Testis (tissue), 3 donors: ENCODE results near the gene MTCP1. TPM values are rescaled to one million over a fixed set of nuclear protein-coding genes. Genes with fewer than 3 reads are reported as not detected.

Experiments used
- DNase-seq: peaks from one replicate; pipeline ENCODE4 v3.0.0-alpha.2; 2019
- H3K27ac ChIP-seq, 2 donors: fragments of 200-600 bp; sonication (generic); one replicate each; pipeline ENCODE4 v1.5.1; 2019
- H3K27me3 ChIP-seq: fragments of 200-600 bp; sonication (generic); one replicate; pipeline ENCODE4 v1.5.1; 2019
- H3K36me3 ChIP-seq: fragments of 200-600 bp; sonication (generic); one replicate; pipeline ENCODE4 v1.5.1; 2017; ENCODE audit warnings: low read depth; ENCODE audit errors: missing control alignments
- H3K4me1 ChIP-seq: fragments of 200-600 bp; sonication (generic); one replicate; pipeline ENCODE4 v1.5.1; 2019
- H3K4me3 ChIP-seq, 2 donors: fragments of 200-600 bp; sonication (generic); one replicate each; pipeline ENCODE4 v1.5.1; 2017 to 2019
- H3K9me3 ChIP-seq: fragments of 200-600 bp; sonication (generic); one replicate; pipeline ENCODE4 v1.5.1; 2017
- POLR2A ChIP-seq: fragments of 450-650 bp; IDR thresholded peaks from one replicate; pipeline ENCODE4 v1.6.1; 2017; ENCODE audit warnings: antibody characterized with exemption, mild to moderate bottlenecking, moderate library complexity
- WGBS, 2 donors: methylation state at CpG; one replicate each; pipeline ENCODE4 v1.1.5; 2018; 5-methylcytosine and 5-hydroxymethylcytosine counted together
- intact Hi-C: fragments of 100-400 bp; cut with DNase I; formaldehyde crosslinking; loops from one replicate; pipeline ENCODE4 v1.15.1; 2023; ENCODE audit warnings: low total_unique reads
- polyA plus RNA-seq: library from polyadenylated mRNA; stranded (reverse); fragments of 350-450 nt; fragmentation: Illumina TruSeq; extraction: RNeasy Lipid Tissue Mini Kit (QIAGEN cat#74804); gene quantifications from one replicate; pipeline ENCODE4 v1.2.3, GENCODE V29; 2014; ENCODE audit warnings: low read depth, low replicate concordance; ENCODE audit not compliant: insufficient read depth
- total RNA-seq, 2 donors: library from RNA; depleted of rRNA; stranded (reverse); fragments of >200 nt; gene quantifications; one replicate each; pipeline ENCODE4 v1.2.3, GENCODE V29; 2016
- TF ChIP-seq, protein P1 (sequence below), 3 experiments: fragments of 450-650 bp in 2 of 3; fragments of 200-600 bp in 1 of 3; sonication (generic) in 1 of 3; IDR thresholded peaks; one replicate each; pipeline ENCODE4 v1.5.1; 2016 to 2019; ENCODE audit warnings: antibody characterized with exemption in 3 of 3, mild to moderate bottlenecking in 2 of 3, moderate library complexity in 1 of 3

MTCP1 gene
- total and polyA plus RNA-seq, 3 donors from 2014 or later = 23.3 to 25.5 (median 25.0) TPM

DNA sequence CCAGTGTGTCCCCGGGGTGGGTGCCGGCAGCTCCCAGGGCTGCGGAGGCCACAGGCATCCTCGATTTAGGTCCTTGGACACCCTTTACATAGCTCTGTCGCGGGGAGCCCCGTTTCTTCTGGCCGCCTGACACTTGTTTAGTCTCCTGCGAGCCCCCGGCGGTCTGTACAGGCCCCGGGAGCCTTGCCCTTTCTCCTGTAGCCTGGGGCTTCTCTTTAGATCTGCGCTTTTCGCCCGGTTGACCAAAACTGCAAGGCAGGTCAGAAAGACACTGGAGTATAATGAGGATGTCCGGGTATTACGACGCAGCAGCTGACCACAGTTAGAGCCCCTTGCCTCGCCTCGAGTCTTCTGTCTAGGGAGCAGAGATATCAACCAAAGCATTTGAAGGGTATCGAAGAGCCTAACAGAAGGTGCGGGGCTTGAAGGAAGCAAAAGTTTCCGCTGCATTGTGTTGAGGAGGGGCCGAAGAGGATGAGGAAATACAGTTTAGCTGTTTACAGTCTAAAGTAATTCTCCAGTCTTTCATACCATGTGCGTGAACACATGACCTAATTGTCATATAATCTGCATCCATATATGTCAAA is 851 bp upstream of the MTCP1 start:
- no peak for TF ChIP-seq POLR2A
- TF ChIP-seq, protein P1, sequence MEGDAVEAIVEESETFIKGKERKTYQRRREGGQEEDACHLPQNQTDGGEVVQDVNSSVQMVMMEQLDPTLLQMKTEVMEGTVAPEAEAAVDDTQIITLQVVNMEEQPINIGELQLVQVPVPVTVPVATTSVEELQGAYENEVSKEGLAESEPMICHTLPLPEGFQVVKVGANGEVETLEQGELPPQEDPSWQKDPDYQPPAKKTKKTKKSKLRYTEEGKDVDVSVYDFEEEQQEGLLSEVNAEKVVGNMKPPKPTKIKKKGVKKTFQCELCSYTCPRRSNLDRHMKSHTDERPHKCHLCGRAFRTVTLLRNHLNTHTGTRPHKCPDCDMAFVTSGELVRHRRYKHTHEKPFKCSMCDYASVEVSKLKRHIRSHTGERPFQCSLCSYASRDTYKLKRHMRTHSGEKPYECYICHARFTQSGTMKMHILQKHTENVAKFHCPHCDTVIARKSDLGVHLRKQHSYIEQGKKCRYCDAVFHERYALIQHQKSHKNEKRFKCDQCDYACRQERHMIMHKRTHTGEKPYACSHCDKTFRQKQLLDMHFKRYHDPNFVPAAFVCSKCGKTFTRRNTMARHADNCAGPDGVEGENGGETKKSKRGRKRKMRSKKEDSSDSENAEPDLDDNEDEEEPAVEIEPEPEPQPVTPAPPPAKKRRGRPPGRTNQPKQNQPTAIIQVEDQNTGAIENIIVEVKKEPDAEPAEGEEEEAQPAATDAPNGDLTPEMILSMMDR (IDR thresholded peaks at IDR 0.05) = no peak
- no peaks in the 10 kb centered on the region for H3K27me3 ChIP-seq
- peak overlapping the region; percentile 16 to 78 for H3K27ac ChIP-seq
- no peaks in the 10 kb centered on the region for H3K36me3 ChIP-seq
- no peak for DNase-seq
- no peaks in the 10 kb centered on the region for H3K4me1 ChIP-seq
- no peaks in the 10 kb centered on the region for H3K9me3 ChIP-seq
- WGBS, 2 donors = 2% methylated on average over 6 to 18 of the region's 25 CpGs
- intact Hi-C loops = no loop called here
- H3K4me3 ChIP-seq = peak overlapping the region; percentile 43 to 61

DNA sequence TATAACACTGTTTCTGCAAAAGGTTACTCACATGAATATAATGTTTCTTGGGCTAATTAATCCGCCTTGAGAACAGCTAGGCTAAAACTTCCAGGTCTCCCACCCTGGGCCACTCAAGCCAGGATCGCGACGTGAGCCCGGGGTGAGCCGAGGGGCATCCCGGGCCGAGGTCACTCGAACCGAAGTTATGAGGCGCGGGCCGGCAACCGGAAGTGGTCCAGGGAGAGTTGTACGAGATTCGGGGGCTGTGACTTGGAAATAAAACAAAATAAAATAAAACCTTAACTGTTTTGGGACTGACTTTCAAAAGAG is 317 bp downstream of the MTCP1 start:
- intact Hi-C loops = no loop called here
- H3K4me3 ChIP-seq = peak overlapping the region; percentile 58 to 70
- no peaks in the 10 kb centered on the region for H3K4me1 ChIP-seq
- H3K27me3 ChIP-seq = no peaks in the 10 kb centered on the region
- no peaks in the 10 kb centered on the region for H3K9me3 ChIP-seq
- H3K27ac ChIP-seq = peak overlapping the region; percentile 78 to 80
- no peak for TF ChIP-seq POLR2A
- TF ChIP-seq, protein P1 (IDR thresholded peaks at IDR 0.05) = no peak
- 0 to 1% methylated on average over 9 to 16 of the region's 16 CpGs for WGBS, 2 donors
- no peaks in the 10 kb centered on the region for H3K36me3 ChIP-seq
- DNase-seq = no peak

DNA sequence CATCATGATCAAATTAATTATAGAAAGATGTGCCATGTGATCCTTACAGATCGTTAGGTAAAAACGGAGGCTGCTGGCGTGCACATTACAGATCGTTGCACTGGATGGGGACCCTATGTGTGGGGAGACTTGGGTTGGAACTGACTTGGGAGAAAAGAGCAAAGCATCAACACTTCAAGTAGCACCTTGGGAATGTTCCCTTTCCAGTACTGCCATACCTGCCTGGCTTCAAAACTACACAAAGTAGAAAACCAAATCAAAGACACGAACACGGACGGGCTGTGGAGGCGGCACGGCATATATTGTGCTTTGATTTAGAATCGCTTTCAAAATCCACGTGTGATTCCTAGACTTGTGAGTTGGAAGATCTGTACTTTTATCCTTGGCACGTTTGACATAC is 898 bp downstream of the MTCP1 start:
- no peaks in the 10 kb centered on the region for H3K27me3 ChIP-seq
- DNase-seq = no peak
- WGBS, 2 donors = 4 to 6% methylated on average over 9 to 12 of the region's 12 CpGs
- H3K4me3 ChIP-seq = peak overlapping the region; percentile 58 to 70
- no peaks in the 10 kb centered on the region for H3K9me3 ChIP-seq
- no peaks in the 10 kb centered on the region for H3K4me1 ChIP-seq
- TF ChIP-seq, protein P1 (IDR thresholded peaks at IDR 0.05) = no peak
- no peak for TF ChIP-seq POLR2A
- intact Hi-C loops = no loop called here
- H3K36me3 ChIP-seq = no peaks in the 10 kb centered on the region
- H3K27ac ChIP-seq = peak overlapping the region; percentile 78 to 80

DNA sequence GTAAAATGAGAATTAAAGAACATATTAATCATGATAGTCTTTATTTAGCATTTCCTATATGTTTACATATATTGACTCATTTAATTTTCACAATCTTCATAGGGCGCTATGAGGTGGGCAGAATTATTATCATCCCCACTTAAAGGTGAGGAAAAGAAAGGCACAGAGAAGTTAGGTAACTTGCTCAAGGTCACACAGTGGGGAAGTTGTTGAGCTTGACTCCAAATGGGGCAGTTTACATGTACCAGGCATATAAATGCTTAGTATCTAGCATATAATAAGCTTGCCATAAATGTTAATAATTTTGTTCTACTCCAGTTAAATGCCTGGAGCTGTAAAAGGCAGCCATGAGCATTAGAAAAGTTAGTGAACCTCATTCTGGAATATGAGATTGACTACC is 1.5 kb downstream of the MTCP1 start:
- H3K4me3 ChIP-seq = no peak overlapping the region
- TF ChIP-seq, protein P1 (IDR thresholded peaks at IDR 0.05) = no peak
- TF ChIP-seq POLR2A = no peak
- H3K27ac ChIP-seq = no peak overlapping the region
- intact Hi-C loops = no loop called here
- 75 to 78% methylated on average over 1 of the region's 1 CpG for WGBS, 2 donors
- no peaks in the 10 kb centered on the region for H3K9me3 ChIP-seq
- H3K27me3 ChIP-seq = no peaks in the 10 kb centered on the region
- no peak for DNase-seq
- H3K36me3 ChIP-seq = no peaks in the 10 kb centered on the region
- H3K4me1 ChIP-seq = no peaks in the 10 kb centered on the region

DNA sequence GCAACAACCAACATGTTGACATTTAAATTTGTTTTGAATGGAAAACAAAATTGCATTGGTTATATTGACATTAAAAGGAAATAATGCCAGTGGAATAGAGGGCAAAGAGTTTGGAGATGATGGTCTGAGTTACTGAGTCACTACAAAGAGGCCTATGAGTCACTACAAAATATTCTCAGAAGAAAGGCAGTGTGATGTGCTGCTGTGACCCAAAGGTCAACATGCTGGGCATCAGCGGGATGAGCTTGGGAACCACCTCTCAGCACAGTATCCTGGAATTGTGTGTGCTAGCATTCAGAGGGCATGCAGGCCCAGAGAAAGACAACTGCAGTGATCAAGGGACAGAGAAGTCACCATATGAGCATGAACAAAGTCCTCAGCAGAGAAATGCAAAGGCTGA is 2.8 kb downstream of the MTCP1 start:
- H3K36me3 ChIP-seq = no peaks in the 10 kb centered on the region
- no peak for TF ChIP-seq POLR2A
- TF ChIP-seq, protein P1 (IDR thresholded peaks at IDR 0.05) = no peak
- H3K4me3 ChIP-seq = no peak overlapping the region
- no peaks in the 10 kb centered on the region for H3K27me3 ChIP-seq
- H3K27ac ChIP-seq = no peak overlapping the region
- no peak for DNase-seq
- intact Hi-C loops = no loop called here
- no peaks in the 10 kb centered on the region for H3K9me3 ChIP-seq
- H3K4me1 ChIP-seq = no peaks in the 10 kb centered on the region
- whole genome bisulfite sequencing, 2 donors = 41 to 50% methylated on average over 1 of the region's 1 CpG
